HT-29 (cell line): ENCODE data around the gene DCBLD1. TPM values are rescaled to one million over a fixed set of nuclear protein-coding genes. Genes with fewer than 3 reads are reported as not detected.

Source experiments
- DNase-seq: peaks from one replicate; pipeline ENCODE4 v3.0.0-alpha.2; 2015; ENCODE audit warnings: low spot score
- total RNA-seq: library from RNA; depleted of rRNA; stranded (reverse); fragments of >200 nt; shearing (Covaris generic); gene quantifications from 2 replicates; pipeline ENCODE4 v1.2.3, GENCODE V29; 2014

DCBLD1 gene
- total RNA-seq, 1 experiment from 2014 or later: 24.4 TPM

DNA sequence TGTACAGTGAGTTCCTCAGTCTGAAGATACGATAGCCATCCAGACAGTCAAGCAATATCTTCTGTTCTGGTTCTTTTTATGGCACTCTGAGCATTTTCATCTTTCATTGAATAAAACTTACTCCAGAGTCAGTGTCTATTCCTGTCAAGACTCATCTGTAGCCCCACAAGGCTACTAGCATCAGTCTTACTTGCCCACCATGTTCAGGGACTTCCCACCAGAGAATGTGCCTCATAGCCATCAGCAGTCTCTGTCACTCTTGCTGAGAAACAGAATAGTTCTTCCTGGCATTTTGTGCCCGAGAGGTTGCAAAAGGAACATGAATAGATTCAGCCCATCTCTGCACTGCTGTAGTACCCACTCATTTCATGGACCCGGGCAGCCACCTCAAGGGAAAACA is 12.7 kb upstream of the DCBLD1 start:
- DNase-seq: no peak

DNA sequence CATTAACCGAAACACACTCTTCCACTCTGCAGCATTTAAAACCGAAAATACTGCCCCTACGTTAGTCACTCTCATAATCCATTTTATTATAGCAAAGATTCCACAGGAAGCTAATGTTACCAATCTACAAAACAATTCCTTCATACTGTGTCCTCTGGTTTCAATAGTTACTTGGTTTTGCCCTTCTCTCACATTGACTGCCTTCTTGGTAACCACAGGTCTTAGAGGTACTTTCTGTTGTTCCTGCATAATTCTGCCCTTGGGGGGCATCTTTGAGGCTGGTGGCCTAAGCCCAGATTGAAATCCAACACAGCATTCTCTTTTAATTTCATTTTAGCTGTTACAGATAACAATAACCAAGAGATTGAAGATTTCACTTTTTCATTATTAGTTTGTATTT is 9.8 kb upstream of the DCBLD1 start:
- DNase-seq: no peak

DNA sequence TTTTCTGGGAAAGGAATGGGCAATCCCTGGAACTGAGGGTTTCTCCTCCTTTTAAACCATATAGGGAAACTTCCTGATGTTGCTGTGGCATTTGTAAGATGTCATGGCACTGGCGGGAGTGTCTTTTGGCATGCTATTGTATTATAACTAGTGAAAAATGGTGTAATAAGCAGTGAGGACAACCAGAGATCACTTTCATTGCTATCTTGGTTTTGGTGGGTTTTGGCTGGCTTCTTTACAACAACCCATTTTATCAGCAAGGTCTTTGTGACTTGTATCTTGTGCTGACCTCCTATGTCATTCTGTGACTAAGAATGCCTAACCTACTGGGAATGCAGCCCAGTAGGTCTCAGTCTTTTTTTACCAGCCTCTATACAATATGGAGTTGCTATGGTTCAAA is 9.1 kb upstream of the DCBLD1 start:
- DNase-seq: no peak

DNA sequence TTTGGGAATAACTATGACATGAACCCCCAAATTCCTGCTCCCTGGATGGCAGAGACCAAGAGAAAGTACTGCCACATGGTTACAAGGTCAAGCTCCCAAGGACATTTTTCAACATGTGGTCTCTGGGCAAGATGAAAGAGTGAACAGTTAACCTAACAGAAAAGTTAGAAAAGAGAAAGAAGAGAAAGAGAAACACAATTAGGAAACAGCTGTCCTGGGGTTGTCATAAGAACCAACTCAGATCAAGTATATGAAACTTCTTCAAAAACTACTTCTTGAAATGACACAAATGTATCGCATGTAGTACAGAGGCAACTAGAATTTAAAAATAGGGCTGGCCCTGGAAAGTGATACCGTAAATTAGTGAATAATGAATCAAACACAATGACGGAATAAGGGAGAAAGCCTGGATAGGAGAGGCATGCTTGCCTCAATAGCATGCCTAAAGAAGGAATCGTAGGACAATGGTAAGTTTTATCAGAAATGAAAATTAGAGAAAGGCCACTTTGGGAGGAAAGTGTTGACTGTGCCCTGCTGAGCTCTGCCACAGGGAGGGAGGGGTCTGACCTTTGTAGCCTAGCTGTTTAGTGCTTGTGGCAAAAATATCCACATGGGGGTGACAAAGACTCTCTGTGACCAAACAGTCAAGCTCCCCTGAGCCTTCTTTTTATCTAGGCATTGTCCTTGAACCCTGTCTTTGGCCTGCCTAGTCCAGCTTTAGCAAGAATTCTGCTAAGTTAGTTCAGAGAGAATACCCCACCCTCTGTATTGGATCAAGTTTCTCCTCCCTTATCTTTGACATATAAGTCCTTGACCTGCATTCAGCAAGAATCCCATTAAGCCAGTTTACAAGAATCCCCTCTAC is 4.3 kb upstream of the DCBLD1 start:
- DNase-seq: no peak

DNA sequence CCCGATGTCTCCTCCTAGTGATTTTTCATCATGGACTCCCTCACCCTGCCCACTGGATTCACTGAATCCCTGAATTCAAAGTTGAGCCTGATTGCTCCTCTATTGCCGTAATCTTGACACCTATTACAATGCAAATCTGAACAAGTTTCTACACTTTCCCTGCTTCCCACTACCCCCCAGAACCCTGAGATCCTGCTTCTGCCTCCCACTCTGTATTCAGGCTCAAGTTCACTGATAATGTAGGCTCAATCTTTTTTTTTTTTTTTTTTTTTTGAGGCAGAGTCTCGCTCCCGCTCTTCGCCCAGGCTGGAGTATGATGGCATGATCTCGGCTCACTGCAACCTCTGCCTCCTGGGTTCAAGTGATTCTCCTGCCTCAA is 3.6 kb upstream of the DCBLD1 start:
- no peak for DNase-seq

DNA sequence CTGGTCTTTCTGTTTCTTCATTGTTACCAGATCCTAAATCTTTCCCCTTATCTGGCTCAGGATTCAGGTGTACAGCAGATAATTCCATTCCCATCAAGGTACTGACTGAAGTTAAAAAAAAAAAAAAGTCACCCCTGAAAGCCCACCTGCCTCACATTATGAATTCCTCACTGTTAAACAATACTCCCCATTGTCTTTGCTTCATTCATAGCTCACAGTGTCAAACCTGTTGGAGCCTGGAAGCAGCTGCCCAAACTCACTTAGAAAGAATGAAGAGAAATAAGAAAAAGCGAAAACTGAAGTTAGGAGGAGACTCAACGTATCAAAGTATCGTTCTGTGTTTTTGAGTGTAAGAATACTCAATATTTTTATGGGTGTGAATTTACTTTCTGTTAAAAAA is 1.8 kb upstream of the DCBLD1 start:
- no peak for DNase-seq

DNA sequence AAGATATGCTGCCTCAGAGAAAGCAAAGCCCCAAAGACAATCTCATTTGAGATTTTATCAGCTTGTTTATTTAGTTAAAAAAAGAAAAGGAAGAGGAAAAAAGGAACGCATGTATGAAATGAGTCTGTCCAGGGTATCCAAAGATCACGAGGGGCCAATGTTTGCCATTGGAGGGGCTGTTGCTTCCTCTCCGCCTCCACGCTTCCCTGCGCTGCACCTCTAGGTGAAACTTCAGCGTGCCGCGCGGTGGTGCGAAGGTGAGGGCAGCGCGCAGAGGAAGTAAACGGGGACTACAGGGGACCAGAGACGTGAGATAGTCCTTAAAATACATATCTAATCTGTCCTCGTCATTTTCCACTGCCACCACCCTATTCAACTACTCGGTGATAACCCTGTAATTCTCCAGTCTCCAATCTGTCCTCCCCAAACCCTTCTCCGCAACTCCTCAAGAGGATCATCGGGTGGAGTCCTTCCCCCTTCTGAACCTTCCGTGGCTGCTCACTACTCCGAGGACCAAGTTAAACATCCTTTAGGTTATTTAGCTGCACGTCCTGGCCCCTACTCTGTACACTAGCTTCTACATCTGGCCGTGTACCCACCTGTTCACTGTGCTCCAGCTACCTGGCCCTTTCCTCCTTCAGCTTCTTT is 1.1 kb upstream of the DCBLD1 start:
- peak; percentile 43 for DNase-seq

DNA sequence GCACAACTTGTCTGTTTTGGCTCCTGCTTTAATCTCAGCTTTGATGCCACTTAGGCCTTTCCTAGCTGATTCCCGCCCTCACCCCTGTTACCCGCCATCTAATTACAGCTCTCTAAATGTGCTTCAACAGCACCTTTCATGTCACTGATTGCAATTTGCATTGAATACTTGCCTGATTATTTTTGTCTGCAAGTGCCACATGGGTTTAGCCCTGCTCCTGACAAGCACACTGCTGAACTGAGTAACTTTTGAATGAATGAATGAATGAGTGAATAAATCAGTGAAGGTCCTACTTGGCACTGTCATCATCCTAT is 591 bp upstream of the DCBLD1 start:
- no peak for DNase-seq

DNA sequence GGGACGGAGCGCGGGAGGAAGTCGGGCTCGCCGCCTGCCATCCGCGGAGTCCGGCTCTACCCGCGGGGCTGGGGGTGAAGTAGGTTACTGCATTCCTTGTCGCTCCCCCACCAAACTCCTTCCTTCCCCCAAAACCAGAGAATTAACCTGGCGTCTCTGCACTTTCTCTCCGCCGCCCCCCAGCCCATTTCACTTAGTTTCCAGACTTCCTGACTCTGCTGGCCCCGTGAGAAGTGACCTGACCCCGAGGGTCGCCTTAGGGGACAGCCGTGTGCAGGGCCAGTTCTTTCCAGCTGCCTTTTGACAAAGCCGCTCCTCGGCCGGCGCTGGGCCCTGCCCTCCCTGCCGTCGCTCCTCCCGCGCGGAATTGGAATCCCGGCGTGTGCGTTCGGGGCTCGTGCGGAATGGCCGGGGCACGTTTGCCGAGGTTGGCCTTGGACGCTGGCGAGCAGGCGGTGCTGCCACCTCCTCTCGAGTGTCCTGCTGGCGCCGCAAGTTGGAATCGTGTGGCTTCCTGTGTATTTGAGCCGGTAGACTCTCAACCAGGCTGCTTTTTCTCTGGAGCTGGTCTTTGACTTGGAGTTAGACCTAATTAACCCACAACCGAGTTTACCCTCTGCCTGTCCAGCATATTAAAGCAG is 650 bp downstream of the DCBLD1 start:
- DNase-seq: peak; percentile 65

DNA sequence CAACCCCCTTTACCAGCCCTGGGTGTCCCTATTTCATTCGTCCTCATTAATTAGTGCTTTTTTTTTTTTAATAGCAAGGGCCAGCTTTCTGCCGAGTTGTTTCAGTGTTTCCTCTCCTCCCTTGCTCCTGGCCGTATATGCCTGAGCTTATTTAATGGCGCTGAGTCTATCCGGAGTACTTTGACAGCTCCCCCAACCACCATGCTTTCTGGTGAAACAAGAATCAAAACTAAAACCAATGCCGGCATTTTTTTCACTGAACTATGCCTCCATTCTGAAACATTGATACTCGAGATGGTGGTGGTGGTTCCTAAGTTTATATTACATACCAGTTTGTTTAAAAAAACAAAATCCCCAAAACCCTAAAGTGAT is 1.2 kb downstream of the DCBLD1 start:
- no peak for DNase-seq

DNA sequence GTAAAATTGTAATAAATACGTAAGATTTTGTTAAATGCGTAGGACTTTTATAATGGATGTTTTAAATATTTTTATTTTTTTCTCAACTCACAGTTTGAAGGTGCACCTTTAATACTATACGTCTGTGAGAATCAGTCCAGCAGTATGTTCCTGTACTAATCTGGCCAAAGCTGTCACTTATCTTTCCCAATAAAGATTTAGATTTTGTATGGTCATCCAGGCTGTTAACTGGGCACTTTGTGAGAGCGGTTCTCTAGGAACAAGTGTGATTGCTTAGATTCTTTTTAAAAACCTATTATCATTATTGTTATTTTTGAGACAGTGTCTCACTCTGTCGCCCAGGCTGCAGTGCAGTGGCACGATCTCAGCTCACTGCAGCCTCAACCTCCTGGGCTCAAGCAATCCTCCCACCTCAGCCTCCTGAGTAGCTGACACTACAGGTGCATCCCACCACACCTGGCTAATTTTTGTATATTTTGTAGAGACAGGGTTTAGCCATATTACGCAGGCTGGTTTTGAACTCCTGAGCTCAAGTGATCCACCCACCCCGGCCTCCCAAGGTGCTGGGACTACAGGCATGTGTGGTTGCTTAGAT is 1.7 kb downstream of the DCBLD1 start:
- DNase-seq: no peak

DNA sequence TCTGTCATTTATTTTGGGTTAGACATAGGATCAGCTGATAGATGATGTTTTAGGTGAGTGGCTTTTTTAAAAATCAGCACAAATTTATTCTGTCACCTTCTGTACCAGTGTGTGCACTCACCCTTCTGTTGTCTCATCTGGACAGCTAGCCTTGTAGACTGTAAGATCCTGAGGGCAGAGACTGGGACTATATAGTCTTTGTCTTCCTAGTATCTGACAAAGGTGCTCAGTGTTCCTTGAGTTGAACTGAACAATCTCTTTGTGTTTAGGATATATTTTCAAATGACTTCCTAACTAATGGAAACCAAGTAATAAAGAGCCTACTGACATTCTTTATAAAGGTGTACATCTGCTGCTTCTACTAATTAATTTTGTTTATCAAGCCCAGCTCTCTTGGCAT is 3.0 kb downstream of the DCBLD1 start:
- no peak for DNase-seq

DNA sequence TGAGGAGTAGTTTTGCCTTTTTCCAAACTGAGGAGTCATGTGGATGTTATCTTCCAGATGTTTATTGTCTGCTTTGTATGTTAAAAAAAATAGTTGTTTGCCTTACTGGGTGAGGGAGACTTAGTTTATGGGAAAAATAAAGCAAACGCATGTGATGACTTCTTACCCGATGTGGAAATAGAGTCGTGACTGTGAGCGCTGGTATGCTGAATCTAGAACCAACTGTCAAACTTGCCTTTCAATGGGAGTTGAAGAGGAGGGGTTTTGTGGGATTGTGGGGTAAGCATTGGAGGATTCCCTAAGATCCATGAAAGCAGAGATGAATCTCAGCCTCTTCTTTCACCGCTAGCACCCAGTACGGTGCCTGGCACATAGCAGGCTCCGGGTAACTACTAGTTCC is 5.3 kb downstream of the DCBLD1 start:
- no peak for DNase-seq

DNA sequence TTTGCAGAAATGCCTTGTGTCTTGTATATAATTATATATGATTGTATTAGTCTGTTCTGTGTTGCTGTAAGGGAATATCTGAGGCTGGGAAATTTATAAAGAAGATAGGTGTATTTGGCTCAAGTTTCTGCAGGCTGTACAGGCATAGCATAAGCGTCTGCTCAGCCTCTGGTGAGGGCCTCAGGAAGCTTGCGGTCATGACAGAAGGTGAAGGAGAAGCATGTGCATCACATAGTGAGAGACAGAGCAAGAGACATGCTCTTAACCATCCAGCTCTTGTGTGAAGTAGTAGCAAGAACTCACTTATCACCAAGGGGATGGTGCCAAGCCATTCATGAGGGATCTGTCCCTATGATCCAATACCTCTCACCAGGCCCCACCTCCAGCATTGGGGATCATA is 6.5 kb downstream of the DCBLD1 start:
- no peak for DNase-seq

DNA sequence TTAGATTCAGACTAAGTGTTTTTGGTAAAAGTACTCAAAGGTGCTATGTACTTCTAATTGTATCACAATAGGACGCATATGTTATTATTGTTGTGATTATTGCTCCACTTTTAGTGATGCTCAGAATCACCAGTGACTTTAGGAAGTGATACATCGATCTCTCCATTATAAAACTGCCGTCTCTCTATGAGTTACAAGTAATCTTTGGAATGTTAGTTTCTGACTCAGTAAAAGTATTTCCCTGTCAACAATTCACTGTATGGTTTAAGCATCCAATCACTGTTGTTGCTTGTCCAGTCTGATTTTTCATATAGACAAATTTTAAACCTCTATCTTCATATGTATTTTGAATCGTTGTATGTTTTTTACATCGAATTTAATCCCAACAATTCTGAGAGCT is 9.4 kb downstream of the DCBLD1 start:
- DNase-seq: no peak

DNA sequence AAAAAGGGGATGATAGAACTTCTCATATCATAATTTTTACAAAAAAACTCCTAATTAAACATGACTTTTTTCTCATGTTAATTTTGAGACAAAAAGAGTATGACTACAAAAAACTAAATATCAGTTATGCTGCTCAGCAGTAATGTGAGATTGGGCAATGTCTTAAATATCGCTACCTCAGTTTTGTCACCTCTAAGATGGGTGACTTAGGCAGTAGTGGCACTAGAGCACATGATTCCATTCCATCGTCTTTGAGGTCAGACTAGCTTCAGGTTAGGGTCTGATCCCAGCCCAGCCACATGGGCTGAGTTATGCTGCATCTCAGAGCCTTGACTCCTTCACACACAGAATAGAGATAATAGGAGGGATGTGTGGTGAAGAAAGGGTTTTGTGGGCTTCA is 11.0 kb downstream of the DCBLD1 start:
- DNase-seq: no peak

DNA sequence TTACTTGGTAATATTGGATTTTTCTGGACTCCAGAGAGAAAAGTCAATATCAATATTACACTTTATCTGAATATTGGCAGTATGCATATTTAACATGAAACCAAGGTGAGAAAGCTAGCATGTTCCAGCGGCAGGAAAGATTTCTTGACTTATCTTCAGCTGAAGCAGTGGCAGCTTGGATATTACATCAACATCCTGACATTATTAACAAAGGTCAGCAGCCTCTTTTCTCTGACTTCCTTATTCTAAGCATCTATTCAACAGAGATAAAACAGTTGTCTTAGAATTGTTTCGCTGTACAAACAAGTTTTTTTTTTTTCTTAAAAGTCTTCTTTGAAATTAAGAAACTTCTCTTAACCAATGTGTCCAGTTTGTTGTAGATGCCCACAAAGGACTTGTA is 11.8 kb downstream of the DCBLD1 start:
- no peak for DNase-seq

DNA sequence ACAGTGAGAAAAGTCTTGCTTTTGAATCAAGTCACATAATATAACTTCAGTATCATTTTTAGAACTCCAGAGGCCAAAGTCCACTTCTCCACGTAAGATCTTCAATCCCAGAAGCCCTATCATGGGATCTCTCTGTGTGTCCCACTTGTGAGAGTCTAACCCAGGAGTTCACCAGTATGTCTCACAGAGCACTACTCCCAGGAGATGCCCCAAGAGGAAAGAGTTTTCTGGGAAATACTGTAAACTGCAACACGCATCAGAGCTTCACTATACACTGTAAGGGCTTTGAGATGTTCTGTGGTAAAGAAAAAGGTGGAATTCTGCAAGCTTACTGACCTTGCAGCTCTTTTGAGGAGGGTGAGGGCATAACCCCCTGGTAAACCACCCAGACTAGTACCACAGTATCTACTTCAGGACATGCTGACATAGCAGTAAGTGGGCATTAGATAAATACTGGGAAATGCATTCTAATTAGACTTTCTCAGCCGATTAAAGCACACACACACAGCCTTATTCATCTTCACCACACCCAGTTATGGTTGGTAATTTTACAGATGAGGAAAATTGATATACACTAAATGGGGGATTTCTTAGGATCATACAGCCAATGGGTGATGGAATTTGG is 12.3 kb downstream of the DCBLD1 start:
- no peak for DNase-seq

DNA sequence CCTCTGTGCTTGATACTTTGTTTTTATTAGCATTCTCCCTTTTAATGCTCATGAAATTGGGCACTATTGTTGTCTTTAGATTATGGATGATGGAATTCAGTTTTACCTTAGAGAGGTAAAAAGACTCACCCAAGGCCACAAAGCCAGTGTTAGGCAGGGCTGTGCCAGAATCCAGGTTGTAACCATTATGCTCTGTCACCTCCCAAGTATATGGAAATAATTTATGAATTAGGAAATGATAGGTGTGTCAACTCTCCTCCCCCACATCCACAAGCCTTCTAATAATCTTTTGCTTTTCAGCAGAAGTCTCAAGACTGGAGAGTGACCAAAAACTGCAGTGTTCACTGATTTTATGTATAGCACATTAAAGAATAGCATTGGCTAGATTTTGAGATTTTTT is 13.0 kb downstream of the DCBLD1 start:
- no peak for DNase-seq

DNA sequence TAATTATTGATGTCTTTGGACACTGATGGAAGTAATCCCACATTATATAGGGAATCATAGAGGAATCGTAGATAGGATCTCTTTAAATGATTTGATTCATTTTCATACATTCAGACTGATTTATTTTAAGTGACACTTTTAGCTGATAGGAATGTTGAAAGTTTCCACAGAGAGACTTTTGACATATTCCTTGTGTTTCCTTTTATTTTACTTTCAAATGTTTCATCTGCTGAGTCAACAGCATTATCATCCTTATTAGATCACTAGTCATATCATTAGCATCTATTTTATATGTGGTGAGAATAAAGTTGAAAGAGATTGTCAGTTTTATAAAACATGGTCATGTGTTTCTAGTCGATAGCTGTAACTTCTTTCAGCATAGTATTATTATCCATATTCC is 13.4 kb downstream of the DCBLD1 start:
- DNase-seq: no peak

DNA sequence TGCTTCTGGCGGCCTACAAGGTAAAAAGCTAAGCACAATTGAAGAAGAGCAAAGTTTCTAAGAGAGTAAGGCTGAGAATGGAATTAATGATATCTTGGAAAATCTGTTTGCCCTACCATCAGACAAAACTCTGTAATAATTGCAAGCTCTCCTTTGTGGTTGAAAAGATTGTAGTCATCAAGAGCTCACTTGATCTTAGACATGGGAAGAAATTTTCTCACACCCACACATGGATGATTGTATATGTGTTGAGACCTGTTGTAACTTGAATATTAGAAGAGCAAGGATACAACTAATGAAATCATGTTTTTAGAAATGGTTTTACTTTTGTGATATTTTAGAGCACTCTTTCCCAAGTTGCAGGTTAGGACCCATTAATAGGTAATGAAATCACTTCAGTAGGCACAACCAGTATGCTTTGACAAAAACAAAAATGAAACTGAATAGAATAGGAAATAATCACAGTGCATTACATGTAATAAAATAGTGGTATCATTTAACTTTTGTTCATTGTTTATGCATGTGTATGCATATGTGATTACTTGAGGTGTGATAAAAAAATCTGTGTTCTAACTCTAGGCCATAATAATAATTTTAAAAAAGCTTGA is 14.0 kb downstream of the DCBLD1 start:
- DNase-seq: no peak

DNA sequence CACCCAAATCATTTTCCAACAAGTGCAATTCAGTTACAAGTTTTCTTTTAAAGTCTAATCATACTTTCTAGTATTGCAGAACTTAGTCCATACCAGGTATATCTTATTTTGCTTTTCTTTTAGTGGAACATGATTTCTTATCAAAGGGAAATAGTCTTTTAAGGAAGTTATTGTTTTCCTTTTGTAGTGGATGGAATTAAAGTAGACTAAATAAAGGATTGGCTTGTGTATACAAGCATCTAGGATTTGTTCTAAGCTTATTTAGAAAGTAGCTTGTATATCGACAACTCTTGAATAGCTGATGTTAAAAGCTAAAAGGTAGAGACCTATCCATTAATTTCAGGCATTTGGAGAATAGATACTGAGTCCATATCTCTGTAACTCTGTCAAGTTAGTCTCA is 14.8 kb downstream of the DCBLD1 start:
- DNase-seq: no peak
